Stimulated activated CD8-positive, alpha-beta memory T cell treated with anti-CD3 and anti-CD28 coated beads, Interleukin-2, amount 100 ng/mL, for 48 hours (primary cell): ENCODE results near the gene PGM5.
"Not testable (repeated sequence)": the region's sequence is repeated elsewhere in the genome, so short reads cannot be mapped to it uniquely, and the experiment has no call there.

Source experiments
- DNase-seq, 2 donors: peaks; one replicate each; pipeline ENCODE4 v3.0.0-alpha.2; 2020; ENCODE audit warnings: low read depth in 2 of 2

PGM5 gene

DNA sequence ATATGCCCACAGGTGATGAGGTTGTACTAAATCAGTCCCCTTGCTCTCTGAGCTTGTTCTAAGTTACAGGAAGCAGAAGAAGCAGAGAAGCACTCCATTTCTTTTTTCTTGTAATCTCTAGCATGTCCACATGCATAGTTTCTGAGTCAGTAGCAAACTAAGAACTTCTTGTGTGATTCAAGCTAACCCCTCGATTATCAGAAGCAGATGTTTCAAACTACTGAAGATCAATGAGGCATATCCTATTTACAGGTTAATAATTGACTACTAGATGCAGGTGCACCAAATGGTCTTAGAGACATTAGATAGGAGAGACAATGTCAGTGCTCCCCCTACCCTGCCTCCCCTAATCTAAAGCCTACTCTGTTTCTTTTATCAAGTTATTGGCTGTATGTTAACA is 21.3 kb downstream of the PGM5 start:
- not testable (repeated sequence) for DNase-seq

DNA sequence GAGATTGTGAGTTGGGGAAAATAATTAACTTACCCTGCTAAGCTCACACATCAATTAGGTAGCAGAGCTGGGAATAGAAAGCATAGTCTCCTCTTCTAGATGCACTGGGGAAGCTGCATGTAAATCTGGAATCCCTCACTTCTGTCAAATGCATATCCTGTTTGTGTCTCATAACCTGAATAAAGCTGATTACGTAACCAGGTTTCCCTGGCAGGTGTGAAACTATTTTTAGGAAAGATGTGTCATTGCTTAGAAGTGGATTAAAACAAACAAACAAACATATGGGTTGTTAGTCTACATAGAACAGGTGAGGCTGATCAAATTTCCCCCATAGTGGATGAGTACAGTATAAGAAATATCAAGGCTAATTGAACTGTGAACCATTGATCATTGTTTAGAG is 27.5 kb downstream of the PGM5 start:
- not testable (repeated sequence) for DNase-seq

DNA sequence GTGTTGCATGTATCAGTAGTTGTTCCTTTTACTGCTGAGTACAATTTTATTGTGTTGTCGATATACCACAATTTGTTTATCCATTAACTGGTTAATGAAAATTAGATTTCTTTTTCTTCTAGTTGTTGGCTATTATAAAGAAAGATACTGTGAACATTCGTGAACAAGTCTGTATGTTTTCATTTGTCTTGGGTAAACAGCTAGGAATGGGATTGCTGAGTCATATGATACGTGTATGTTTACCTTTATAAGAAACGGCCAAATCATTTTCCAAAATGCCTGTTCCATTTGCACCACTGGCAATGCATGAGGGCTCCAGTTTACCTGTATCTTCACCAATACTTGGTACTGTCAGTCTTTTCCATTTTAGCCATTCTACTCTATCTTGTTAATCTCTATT is 33.1 kb downstream of the PGM5 start:
- DNase-seq, result not testable (repeated sequence)

DNA sequence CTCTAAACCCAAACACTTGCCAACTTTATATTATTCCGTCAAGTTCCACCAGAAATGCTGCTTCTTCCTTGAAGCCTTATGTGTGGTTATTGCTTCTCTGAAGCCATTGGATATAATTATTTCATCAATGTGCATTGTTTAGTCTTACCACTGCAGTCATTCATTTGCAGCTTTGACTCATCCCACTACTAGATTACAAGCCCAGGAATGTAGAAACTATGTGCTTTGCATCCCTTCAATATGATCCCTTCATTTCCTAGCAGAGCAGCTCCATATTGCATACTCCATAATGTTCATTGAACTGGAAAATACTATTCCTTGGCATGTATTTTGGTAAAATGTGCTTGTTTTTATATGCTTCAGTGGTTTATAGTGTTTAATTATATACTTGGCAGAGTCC is 34.3 kb downstream of the PGM5 start:
- DNase-seq, result not testable (repeated sequence)

DNA sequence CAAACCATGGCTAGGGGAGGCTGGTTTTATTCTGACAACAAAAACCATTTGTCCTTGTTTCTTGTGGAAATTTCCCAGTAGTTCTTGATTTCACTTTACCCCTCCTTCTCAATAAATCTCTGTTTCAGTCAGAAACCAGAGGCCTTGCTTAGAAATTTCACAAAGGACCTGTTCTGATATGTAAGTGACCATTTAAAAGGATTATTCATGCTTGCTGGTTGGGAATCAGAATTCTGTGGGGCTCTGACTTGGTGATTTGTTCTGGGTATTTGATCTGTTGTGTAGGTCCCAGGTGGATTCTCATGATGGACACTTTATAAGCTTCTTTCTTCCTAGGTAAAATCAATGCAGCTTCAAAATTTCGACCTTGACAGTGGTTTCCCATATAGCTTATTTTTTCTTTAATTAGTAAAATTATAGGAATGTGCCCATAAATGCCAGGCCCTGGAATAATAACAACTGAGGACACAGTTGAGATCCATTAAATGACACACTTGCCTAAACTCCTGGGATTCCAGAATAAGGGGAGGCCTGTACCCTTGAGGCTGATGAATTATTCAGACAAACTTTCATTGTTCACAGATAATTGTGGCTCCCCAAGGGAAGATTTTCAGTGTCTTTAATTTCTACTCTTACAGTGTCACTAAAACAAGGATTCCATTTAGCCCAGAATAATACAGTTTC is 40.1 kb downstream of the PGM5 start:
- DNase-seq, result not testable (repeated sequence)

DNA sequence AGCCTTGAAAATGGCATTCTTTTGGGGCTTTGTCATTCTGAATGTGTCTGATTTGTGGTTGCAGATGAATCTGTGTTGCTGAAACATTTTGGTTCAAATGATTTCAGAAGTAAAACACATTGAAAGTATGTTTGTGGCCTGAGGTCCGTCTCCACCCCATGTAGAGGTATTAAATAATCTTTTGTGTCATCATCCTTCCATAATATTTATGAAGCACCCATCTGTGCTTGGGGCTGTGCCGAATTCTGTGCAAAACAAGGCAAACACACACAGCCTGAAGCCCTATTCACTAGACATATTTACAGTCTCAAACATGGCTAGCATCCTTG is 40.6 kb downstream of the PGM5 start:
- not testable (repeated sequence) for DNase-seq

DNA sequence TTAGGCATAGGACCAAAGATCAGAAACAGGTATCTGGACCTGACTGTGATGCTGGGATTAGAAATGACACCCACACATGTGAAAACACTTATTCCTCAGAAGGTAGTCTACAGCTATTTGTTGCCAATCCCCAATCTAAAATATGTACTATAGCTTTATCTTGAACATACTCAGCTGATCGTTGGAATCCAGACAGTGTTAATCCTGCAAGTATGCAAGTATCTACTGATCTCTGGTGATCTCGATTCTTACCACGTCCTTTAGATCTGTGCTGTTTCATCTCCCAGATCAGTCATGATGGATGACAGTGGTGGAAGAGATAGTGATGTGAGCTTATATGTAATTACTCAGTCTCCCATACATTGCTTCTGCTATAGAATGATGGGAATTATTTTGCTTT is 41.4 kb downstream of the PGM5 start:
- not testable (repeated sequence) for DNase-seq

DNA sequence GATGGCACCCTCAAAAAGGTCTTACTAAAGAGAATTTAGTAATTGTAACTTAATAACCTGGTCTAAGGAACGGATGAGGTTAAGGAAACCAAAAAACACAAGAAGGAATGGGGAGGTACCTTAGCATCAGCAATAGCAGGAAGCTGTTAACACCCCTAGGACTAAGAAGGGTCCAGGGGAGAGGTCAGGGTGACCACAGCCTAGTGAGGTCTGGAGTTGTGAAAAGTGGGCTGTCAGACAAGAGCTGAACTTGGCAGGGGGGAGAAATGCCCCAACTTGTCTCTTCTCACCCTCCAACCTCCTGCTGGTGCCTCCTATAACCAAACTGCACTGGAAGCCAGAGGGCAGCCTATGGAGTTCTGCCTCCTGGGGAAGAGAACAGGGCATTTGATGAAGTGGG is 41.9 kb downstream of the PGM5 start:
- not testable (repeated sequence) for DNase-seq

DNA sequence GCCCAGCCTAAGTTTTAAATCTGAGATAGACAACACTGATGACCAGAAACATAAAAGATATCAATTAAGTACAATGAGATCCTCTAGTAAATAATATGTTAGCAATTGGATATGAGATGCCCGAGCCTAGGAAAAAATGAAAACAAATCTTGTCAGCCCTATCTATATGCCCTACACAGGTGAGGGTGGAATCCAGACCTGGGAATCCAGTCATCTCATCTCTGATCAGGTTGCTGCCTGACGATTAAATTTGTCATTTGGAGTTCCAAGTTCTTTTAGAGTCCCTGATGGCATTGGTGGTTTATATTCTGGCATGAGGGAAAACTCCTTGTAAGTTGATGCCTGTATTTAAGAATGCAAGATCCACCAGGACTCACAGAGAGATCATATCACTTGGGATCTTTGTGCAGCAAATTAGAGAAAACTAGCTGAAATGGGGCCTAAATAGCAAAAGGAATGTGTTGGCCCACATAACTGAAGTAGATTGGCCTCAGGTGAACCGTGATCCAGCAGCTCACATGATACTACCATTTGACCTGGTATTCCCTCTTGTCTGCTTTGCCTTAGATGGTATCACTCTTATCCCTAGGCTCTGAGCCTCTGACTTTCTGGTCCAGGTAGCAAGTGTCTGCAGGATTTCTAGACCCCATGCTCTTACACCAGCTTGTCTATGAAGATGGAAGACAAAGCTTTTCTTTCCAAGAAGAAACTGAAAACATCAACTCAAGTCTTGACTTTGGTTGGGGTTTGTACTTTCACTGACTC is 48.2 kb downstream of the PGM5 start:
- not testable (repeated sequence) for DNase-seq

DNA sequence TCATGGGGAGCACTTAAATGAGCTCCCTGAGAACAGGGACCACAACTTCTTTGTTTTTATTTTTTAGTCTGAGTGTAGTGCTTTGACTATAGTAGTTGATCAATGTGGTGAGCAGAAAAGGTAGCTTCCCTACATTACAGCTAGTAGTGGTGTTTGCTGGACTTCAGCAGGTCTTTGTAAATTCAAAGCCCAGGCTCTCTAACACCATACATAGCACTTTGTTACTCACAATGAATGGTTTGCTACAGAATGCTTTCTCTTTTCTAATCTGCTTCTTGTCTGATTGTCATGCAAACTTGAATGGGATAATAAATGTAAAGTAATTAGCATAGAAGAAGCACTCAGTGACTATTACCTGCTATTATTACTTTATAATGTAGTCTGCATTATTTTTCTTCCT is 55.5 kb downstream of the PGM5 start:
- not testable (repeated sequence) for DNase-seq

DNA sequence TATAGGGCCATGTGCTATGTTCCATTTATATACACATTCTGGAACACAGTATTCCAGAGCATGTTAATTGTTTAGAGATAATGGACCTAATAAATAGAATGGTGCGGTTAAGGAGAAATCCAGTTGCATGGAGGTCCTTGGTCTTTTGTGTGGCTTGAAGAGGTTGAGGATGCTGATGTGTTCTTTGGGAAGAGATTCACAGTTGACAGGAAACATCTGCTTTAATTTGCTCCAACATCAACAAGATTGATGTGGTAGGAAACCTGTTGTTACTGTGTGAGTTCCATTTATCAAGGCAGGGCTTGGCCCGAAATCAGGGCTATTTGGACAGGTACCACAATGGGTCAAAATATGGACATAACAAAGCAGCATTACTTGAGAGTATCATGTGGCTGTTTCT is 56.3 kb downstream of the PGM5 start:
- DNase-seq, result not testable (repeated sequence)

DNA sequence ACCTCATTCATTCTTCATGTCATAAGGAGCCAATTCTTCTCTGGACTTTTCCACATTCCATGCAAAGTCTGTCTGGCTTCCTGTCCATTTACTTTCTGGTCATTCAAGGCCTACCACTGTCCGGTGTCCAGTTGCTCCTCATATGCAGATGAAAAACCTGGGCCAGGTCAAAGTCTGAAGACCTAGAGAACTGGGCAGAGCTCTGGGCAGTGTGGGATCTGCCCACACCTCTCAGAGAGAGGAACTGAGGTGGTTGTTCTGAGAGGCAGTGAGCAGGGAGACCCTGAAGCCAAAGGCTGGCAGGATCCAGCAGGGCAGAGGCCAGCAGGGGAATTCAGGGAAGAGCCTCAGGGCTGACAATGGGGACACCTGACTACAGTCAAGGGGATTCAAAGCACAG is 58.7 kb downstream of the PGM5 start:
- not testable (repeated sequence) for DNase-seq

DNA sequence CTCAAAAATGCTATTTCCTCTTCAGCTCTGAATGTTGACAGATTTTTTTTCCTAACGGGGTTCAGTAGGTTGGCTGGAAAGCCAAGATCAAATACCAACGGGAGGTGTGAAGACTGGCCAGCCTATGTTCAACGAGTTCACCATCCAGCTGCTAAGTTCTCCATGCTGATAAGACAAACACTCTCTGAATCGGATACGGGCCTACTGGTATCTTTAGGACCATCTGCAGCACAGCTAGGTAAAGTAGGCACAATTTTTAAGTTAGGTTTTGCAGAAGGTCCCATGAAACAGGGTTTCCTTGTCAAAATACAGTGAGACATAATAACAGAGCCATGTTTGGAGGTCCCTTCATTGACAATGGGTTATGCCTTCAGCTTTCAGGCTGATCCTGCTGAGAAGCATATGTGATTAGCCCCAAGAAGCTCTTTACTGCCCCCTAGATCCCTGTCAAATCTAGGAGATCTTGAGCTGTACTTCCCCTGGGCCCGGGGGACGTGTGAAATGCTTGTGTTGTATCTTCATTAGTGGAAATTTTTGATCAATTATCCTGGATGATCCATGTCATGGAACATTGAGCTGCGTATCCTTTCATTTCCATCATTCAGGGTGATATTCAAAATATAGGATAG is 60.6 kb downstream of the PGM5 start:
- no peak for DNase-seq

DNA sequence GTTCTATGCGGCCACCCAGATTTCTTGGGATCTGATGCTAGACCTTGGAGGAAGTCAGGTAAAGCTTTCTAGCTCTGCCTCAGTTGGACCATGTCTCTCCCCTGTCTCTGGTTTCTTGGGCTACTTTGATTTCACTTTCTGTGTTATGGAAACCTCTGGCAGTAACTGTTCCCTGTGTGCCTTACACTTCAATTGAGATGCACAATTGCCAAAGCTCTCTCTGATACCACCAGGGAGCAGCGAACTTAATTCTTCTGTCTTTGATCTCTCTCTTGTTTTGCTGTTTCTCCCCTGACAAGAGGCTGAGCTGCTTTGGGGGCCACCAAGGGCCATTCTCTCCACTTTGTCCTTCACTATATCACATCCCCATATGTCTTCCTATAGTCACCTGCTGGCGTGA is 61.4 kb downstream of the PGM5 start:
- no peak for DNase-seq

DNA sequence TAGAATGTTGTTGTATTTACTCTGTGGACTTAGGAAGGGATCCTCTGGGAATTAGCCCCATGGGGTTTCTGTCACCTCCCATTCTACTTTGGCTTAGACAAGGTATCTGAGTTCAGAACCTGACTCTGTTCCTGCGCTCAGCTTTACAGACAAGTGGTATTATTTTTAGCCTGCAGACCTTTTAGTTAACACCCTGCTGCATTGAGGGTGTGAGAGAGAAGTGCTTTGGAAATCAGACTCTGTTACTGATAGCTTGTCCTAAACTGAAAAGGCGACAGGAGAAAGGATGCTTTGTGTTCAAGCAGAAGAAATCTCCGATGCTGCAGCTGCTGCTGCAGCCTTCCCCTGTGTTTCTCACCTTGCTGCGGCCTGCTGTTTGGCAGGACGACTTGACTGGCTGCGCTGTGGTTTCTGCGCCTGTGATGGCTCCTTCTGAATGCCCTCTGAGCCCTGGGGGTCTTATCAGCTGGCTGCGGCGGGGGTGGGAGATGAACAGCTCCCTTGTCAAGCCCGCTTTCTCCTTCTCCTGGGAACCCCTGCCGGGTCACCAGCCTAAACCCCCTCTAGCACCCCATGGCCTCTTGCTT is 61.9 kb downstream of the PGM5 start:
- no peak for DNase-seq

DNA sequence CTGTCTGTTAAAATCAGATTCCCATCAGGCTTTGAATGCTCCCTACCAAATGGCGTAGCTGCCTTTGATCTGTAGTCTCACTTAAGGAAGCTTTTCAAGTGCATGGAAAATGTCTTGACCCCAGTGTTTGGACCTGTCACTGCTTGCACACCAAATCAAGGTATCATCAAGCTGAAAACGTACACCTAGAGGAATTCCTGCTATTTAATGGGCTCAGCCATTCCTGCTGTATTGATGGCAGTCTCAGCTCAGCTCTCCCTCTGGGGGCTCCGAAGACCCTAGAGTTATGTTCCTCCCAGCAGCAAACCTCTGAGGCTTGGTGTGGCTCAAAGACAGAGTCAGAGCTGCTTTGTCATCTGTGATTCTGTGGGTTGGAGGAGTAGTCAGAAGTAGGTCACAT is 63.5 kb downstream of the PGM5 start:
- DNase-seq, result no peak

DNA sequence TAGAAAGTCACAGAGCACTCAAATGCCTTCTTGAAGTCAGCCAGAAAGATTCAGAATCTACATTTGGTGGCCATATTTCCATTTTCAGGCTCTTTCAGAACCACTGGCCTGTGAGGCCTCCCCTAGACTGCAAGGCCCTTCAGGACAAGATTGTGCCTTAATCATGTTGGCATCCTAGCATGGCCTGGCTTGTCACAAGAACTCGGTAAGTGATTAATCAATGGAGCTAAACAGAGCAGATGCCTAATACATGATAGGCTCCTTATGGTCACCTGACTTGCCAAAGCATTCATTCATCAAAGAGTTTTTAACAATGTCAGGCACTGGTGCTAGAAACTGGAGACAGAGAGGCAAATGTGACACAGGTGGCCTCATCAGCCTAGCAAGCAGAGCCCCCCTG is 70.3 kb downstream of the PGM5 start:
- no peak for DNase-seq

DNA sequence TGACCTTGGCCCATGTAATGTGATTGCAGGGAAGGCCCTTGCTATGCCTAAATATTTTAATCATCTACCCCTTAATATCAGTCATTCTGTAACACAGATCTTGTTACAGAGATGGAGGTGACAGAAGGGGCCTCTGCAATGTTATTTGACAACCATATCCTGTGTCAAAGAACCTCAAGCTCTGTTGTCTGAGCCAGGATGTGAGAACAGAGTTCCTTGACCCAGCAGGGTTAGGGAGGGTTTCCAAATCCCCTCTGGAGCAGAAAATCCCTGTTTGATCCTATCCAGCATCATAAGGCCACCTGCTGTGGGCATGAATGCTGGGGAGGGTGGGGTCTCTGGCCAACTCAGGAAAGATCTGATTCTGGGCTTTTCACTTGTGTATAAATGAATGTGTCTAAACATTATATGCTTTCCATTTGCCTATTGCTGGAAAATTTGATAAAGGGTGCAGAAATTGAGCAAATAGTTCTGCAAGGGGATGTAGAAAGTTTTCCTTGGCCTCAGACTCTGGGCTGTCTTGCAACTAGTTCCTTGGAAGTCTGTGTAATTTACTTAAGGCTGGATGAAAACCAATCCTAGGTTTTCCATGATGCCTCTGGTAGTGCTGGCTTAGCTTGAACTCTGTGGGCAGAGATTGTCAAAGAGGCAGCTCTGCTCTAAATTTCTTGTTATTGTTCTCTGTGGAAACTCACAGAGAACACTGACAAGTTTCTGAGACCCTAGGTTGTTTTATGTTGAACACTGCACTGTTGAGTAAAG is 71.0 kb downstream of the PGM5 start:
- no peak for DNase-seq

DNA sequence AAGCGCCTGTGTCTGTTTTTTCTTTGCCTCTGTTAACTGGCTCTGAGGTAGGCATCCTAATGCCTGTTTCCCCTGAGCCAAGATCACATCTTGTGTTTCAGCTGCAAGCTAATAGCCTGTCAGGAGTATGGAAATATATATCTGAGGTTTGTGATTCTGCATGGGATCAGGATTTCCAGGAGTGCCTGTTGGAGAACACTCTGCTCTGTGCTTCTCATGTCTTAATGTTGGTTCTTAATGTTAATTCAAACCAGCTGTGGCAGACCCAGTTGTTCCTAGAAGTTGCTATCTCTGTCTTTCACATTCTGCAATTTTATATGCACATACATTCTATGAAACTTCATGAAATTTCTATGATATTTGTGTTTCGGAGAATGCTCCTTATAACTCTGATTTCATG is 72.1 kb downstream of the PGM5 start:
- DNase-seq, result no peak

DNA sequence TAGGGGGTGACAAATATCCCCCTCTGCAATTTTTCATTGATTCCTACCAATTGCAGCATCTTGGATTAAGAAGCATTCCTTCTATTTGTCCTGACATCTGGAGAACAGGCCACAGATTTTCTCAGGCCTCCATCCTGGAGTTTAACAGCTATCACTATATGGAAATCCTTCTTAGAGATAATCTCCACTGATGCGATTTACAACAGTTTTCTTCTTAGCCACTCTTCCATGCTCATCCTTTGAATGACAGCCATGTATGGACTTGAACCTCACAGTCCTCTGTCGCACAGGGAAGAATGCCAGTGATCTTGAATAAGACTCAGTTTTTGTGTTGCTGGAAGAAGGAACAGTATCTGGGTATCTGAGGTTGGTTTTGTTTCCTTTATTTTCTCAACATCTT is 73.2 kb downstream of the PGM5 start:
- DNase-seq, result no peak

DNA sequence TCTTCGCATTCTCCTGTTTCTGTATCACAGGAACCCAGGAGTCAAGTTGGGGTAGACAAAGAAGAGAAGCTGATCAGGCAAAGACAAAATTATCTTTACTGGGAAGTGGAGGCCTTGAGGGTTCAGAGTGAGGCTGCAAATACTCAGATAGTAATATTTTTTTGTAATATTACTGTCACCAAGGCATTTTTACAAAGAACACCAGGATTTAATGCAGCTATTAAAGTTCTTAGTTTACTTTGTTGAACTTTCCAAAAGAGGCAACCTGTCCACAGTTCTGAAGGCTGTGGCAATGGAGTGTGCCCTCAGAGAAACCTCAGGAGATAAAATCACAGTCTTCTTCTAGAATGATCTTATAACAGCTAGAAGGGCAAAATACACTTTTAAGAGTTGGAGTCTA is 74.9 kb downstream of the PGM5 start:
- no peak for DNase-seq

DNA sequence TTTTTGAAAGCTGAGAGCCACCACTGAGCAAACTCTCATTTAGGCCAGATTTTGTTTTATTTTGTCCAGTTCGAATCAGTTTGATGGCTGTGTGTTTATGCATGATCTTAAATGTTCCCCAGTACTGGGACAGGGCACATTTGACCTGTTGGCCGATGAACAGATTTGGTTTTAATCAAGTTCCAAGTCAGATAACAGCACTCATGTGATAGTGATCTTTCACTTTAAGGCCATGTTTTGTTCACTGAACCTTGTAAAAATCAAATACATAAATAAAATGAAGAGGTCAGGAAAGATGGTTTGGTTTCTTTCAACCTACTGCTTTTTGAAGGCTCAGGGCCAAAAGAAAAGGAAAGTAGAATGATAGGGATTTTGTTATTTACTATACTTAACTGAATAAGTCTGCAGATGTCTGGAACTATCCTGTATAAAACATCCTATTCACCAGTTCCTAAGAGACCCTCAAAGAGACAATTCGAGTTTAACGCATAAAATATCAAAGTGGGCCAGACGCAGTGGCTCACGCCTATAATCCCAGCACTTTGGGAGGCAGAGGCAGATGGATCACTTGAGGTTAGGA is 77.2 kb downstream of the PGM5 start:
- no peak for DNase-seq
